Heart left ventricle (tissue), 16 donors: ENCODE data around the gene NDFIP2. TPM values are rescaled to one million over a fixed set of nuclear protein-coding genes. Genes with fewer than 3 reads are reported as not detected.

Source experiments
- ATAC-seq, 4 donors: fragments of 200-7000 bp; cut with Tn5 transposase; one replicate each; pipeline ENCODE4 v1.9.1; 2020 to 2022; ENCODE audit warnings: moderate library complexity in 4 of 4, mild to moderate bottlenecking in 3 of 4, moderate number of reproducible peaks in 1 of 4
- DNase-seq, 5 donors: peaks; one replicate each; pipeline ENCODE4 v3.0.0-alpha.2; 2020
- H3K27ac ChIP-seq, 12 donors: fragments of 200-600 bp; sonication (generic) in 4 of 12; one replicate each; pipeline versions ENCODE4 v1.5.0 to v1.8.0; 2016 to 2022; ENCODE audit warnings: mild to moderate bottlenecking in 2 of 12
- H3K27me3 ChIP-seq, 9 donors: fragments of 200-600 bp; sonication (generic) in 2 of 9; one replicate each; pipeline versions ENCODE4 v1.5.1 to v1.8.0; 2016 to 2022; ENCODE audit warnings: mild to moderate bottlenecking in 3 of 9
- H3K36me3 ChIP-seq, 9 donors: fragments of 200-600 bp; sonication (generic) in 2 of 9; one replicate each; pipeline versions ENCODE4 v1.5.0 to v1.8.0; 2018 to 2022; ENCODE audit warnings: mild to moderate bottlenecking in 2 of 9
- H3K4me1 ChIP-seq, 12 donors: fragments of 200-600 bp; sonication (generic) in 4 of 12; one replicate each; pipeline versions ENCODE4 v1.5.0 to v1.8.0; 2016 to 2022; ENCODE audit warnings: mild to moderate bottlenecking in 3 of 12
- H3K4me3 ChIP-seq, 12 donors: fragments of 200-600 bp; sonication (generic) in 4 of 12; one replicate each; pipeline versions ENCODE4 v1.5.0 to v1.8.0; 2017 to 2022; ENCODE audit warnings: mild to moderate bottlenecking in 9 of 12, moderate library complexity in 4 of 12
- H3K9me3 ChIP-seq, 12 donors: fragments of 200-600 bp; sonication (generic) in 4 of 12; one replicate each; pipeline versions ENCODE4 v1.5.0 to v1.8.0; 2016 to 2022; ENCODE audit warnings: mild to moderate bottlenecking in 1 of 12
- POLR2A ChIP-seq, 2 donors: fragments of 450-650 bp; IDR thresholded peaks; one replicate each; pipeline ENCODE4 v1.6.1; 2017; ENCODE audit warnings: antibody characterized with exemption in 2 of 2, mild to moderate bottlenecking in 2 of 2, moderate library complexity in 2 of 2
- WGBS, 4 donors: extraction: QIAGEN DNeasy Blood & Tissue Kit in 2 of 4; methylation state at CpG; one replicate each; pipeline versions ENCODE4 v1.1.5 to v1.1.7; 2013 to 2018; 5-methylcytosine and 5-hydroxymethylcytosine counted together
- intact Hi-C, 10 donors: fragments of 100-400 bp; cut with DNase I; formaldehyde crosslinking; loops; one replicate each; pipeline versions ENCODE4 v1.11.1 to v1.14.2; 2022
- polyA plus RNA-seq, 2 donors: library from polyadenylated mRNA; stranded (reverse); fragments of 200-250 nt; gene quantifications; one replicate each; pipeline ENCODE4 v1.2.3, GENCODE V29; 2013
- total RNA-seq, 9 donors: library from RNA; depleted of rRNA in 2 of 9; stranded (reverse); fragments of >200 nt in 2 of 9; fragmentation: NEBNext Ultra II Directional in 3 of 9; extraction: Animal tissue kit (Norgen Biotek cat#: 25700) in 3 of 9; gene quantifications; one replicate each; pipeline versions ENCODE4 v1.1.0 to v1.2.4, GENCODE V29; 2016 to 2023
- TF ChIP-seq, protein P1 (sequence below), 12 donors: fragments of 200-600 bp; sonication (generic) in 4 of 12; IDR thresholded peaks; one replicate each; pipeline versions ENCODE4 v1.5.0 to v1.8.0; 2018 to 2022; ENCODE audit warnings: antibody characterized with exemption in 12 of 12, mild to moderate bottlenecking in 5 of 12
- donor health status: ischemic (EF 13 %, LVEDD 7.1; RV severe dilation, severe dysfunction).
- donor health status: healthy with polysubstance abuse.
- donor health status: DM: no; HTN: yes; CAD: no.
- donor health status: DM: no; HTN: no; CAD: no.
- donor health status: ischemic (EF 25% LVEDD 6.9; RV normal size, moderate dysfunction).
- donor health status: ischemic (EF 25% LVEDD 5.7; RV mildly dilated, moderate dysfunction).
- donor health status: healthy.
- donor health status: DM: yes; HTN: yes; CAD: no.
- donor health status: ischemic (EF 35%, LVEDD 5.7; RV mildly dilated, moderate dysfunction).
- donor health status: nonischemic (EF 11% LVEDD 7.7; RV severe dilation, severe dysfunction).
- donor health status: DM: yes; HTN: yes; CAD: no.
- donor health status: PGD.
- donor health status: ischemic (EF 29% LVEDD 5.4; RV normal size, mild dysfunction).
- donor health status: nonischemic (EF 23%, LVEDD 6.1; RV moderate dilation, normal function).

The NDFIP2 gene
- total and polyA plus RNA-seq, 11 donors = 14.2 to 42.6 (median 32.1) TPM

DNA sequence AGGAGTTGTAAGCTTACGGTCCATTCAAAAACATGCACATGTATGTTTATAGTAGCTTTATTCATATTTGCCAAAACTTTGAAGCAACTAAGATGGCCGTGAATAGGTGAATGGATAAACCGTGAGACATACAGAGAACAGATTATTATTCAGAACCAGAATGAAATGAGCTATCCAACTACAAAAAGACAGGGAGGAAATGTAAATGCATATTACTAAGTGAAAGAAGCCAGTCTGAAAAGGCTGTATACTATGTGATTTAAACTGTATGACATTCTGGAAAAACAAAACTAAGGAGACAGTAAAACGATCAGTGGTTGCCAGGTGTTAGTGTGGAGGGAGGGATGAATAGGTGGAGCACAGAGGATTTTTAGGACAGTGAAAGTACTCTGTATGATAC, 19.9 kb downstream of the NDFIP2 start:
- H3K27ac ChIP-seq = no peak overlapping the region
- H3K27me3 ChIP-seq = no peaks in the 10 kb centered on the region
- no peaks in the 10 kb centered on the region for H3K36me3 ChIP-seq
- intact Hi-C loops = no loop called here
- TF ChIP-seq POLR2A (IDR thresholded peaks at IDR 0.05) = no peak
- TF ChIP-seq, protein P1, sequence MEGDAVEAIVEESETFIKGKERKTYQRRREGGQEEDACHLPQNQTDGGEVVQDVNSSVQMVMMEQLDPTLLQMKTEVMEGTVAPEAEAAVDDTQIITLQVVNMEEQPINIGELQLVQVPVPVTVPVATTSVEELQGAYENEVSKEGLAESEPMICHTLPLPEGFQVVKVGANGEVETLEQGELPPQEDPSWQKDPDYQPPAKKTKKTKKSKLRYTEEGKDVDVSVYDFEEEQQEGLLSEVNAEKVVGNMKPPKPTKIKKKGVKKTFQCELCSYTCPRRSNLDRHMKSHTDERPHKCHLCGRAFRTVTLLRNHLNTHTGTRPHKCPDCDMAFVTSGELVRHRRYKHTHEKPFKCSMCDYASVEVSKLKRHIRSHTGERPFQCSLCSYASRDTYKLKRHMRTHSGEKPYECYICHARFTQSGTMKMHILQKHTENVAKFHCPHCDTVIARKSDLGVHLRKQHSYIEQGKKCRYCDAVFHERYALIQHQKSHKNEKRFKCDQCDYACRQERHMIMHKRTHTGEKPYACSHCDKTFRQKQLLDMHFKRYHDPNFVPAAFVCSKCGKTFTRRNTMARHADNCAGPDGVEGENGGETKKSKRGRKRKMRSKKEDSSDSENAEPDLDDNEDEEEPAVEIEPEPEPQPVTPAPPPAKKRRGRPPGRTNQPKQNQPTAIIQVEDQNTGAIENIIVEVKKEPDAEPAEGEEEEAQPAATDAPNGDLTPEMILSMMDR (IDR thresholded peaks at IDR 0.05) = no peak
- 96 to 98% (median 97%) methylated on average over 4 of the region's 4 CpGs for WGBS, 4 donors
- ATAC-seq (no peak), DNase-seq (no peak)
- H3K9me3 ChIP-seq = peaks cover 0 to 11% (median 0%) of the 10 kb centered on the region in 12 donors
- H3K4me1 ChIP-seq = peaks cover 0 to 27% (median 4%) of the 10 kb centered on the region in 12 donors
- no peak overlapping the region for H3K4me3 ChIP-seq

DNA sequence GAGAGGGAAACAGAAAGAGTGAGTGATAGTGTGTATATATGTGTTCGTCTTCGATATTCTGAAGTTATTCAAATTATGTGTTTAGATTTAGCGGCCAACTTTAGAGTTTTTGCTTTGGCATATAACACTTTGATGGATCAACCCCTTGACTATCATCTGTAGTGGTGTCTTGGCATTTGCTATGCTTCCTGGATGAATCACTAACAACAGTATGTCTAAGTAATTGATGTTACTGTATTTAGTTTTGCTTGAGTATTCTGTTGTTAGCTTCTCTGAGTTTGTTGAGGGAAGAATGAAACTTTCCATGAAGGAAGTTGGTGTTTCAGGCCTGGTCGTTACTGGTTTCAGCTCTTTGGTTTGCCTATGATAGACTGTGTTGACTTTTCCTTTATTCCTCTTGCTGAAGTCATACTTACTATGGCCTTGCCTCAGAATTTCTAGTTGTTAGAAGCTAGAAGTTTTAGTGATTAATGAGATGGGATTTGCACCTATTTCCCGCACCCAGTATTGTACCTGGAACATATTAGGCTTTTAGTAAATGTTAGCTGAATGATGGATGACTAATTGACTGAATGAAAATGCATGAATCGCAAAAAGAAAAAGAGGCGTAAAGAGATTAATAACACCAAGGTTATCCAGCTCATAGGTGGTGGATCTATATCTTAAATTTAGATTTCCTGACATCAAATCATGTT, 20.7 kb downstream of the NDFIP2 start:
- Histone ChIP-seq H3K36me3 (no peaks in the 10 kb centered on the region), H3K4me1 (peaks cover 0 to 27% (median 4%) of the 10 kb centered on the region in 12 donors), H3K27ac (no peak overlapping the region), H3K9me3 (peaks cover 0 to 11% (median 0%) of the 10 kb centered on the region in 12 donors), H3K27me3 (no peaks in the 10 kb centered on the region), H3K4me3 (no peak overlapping the region)
- TF ChIP-seq, protein P1 (IDR thresholded peaks at IDR 0.05) = no peak
- no peak for TF ChIP-seq POLR2A (IDR thresholded peaks at IDR 0.05)
- DNase-seq = no peak
- intact Hi-C loops = no loop called here
- no peak for ATAC-seq
- WGBS, 4 donors = 92 to 97% (median 96%) methylated on average over 7 of the region's 7 CpGs

DNA sequence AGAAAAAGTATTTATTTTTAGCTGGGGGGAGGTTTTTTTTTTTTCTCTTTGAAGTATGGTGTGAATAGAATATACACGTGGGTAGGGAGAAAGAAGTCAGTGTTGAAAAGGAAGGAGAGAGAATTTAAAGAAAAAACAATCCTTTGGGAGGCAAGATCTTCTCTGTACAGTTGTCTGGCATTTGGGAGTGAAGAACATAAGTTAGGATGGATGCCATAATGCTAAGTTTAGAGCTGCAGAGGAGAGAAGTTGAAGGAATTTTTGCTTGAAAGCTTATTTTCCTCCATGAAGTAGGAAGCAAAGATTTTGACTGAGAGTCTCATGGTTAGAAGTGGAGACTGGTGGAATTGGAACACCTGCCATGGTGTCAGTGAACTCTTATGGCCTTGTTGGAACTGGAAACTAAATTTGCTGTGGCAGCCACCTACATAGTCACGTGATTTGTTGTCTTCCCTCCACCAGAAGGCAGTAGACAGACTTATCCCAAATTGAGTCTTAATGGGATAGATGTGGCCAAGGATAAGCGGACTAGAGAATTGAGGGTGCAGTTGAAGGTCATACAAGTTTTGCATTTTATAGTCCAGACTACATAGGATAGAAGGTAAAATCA, 22.0 kb downstream of the NDFIP2 start:
- no peaks in the 10 kb centered on the region for H3K27me3 ChIP-seq
- WGBS, 4 donors = 63 to 71% (median 69%) methylated on average over 3 of the region's 3 CpGs
- H3K36me3 ChIP-seq = no peaks in the 10 kb centered on the region
- H3K9me3 ChIP-seq = peaks cover 0 to 11% (median 0%) of the 10 kb centered on the region in 12 donors
- intact Hi-C loops = no loop called here
- no peak overlapping the region for H3K27ac ChIP-seq
- DNase-seq = no peak
- TF ChIP-seq, protein P1 (IDR thresholded peaks at IDR 0.05) = no peak
- TF ChIP-seq POLR2A (IDR thresholded peaks at IDR 0.05) = no peak
- peaks cover 0 to 27% (median 4%) of the 10 kb centered on the region in 12 donors for H3K4me1 ChIP-seq
- no peak for ATAC-seq
- H3K4me3 ChIP-seq = no peak overlapping the region

DNA sequence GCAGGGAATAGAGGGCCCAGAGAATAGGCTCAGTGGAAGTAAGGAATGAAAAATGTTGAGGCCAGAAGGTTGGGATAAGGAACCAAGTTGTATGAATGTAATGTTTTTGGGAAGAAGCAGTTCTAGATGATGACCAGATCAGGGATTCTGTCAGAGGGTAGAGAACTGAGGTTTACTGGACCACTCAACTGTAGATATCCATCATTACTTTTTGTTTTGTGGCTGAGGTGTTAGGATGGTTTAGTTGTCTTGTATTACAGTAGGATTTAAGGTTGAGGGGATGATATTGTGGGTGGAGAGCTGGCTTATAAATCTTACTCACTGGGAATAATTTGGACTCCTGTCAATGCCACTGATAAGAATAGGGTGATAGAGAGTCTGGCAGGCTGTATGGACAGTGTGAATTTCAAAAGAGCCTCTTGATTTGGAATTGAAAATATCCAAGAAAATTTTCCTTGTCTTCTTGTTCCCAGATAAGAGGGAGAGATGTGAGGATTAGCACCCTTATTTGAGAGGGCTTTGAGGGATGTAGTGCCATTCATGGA, 22.6 kb downstream of the NDFIP2 start:
- no peaks in the 10 kb centered on the region for H3K27me3 ChIP-seq
- intact Hi-C loops = no loop called here
- H3K4me3 ChIP-seq = no peak overlapping the region

More for the DNA sequence above, 22.6 kb downstream of the NDFIP2 start:
- H3K9me3 ChIP-seq = peaks cover 0 to 11% (median 0%) of the 10 kb centered on the region in 12 donors
- no peak for DNase-seq
- H3K4me1 ChIP-seq = peaks cover 0 to 31% (median 6%) of the 10 kb centered on the region in 12 donors
- H3K27ac ChIP-seq = no peak overlapping the region
- no peaks in the 10 kb centered on the region for H3K36me3 ChIP-seq
- TF ChIP-seq, protein P1 (IDR thresholded peaks at IDR 0.05) = no peak
- no peak for TF ChIP-seq POLR2A (IDR thresholded peaks at IDR 0.05)
- ATAC-seq = peak in 2 of 4 donors; percentile 28 to 52
